Suprapubic skin (tissue), 4 donors: ENCODE data around the gene UMAD1. TPM values are rescaled to one million over a fixed set of nuclear protein-coding genes. Genes with fewer than 3 reads are reported as not detected.

Experiments used
- DNase-seq, 2 donors: peaks; one replicate each; pipeline ENCODE4 v3.0.0-alpha.2; 2019; ENCODE audit warnings: low spot score in 2 of 2
- H3K27ac ChIP-seq: fragments of 200-600 bp; sonication (generic); one replicate; pipeline ENCODE4 v1.5.1; 2019
- H3K27me3 ChIP-seq: fragments of 200-600 bp; sonication (generic); one replicate; pipeline ENCODE4 v1.5.1; 2019
- H3K36me3 ChIP-seq: fragments of 200-600 bp; sonication (generic); one replicate; pipeline ENCODE4 v1.5.1; 2019
- H3K4me1 ChIP-seq: fragments of 200-600 bp; sonication (generic); one replicate; pipeline ENCODE4 v1.5.1; 2019
- H3K4me3 ChIP-seq: fragments of 200-600 bp; sonication (generic); one replicate; pipeline ENCODE4 v1.5.1; 2019; ENCODE audit warnings: mild to moderate bottlenecking
- H3K9me3 ChIP-seq: fragments of 200-600 bp; sonication (generic); one replicate; pipeline ENCODE4 v1.5.1; 2019
- EP300 ChIP-seq: sonication (generic); formaldehyde crosslinking; IDR thresholded peaks from one replicate; pipeline ENCODE4 v1.6.1; 2017; ENCODE audit warnings: antibody characterized with exemption
- POLR2A ChIP-seq, 2 donors: fragments of 450-650 bp; IDR thresholded peaks; one replicate each; pipeline ENCODE4 v1.6.1; 2017; ENCODE audit warnings: antibody characterized with exemption in 2 of 2, mild to moderate bottlenecking in 2 of 2, moderate library complexity in 2 of 2
- POLR2AphosphoS5 ChIP-seq, 3 donors: sonication (generic); formaldehyde crosslinking; IDR thresholded peaks; one replicate each; pipeline ENCODE4 v1.6.1; 2017; ENCODE audit warnings: antibody characterized with exemption in 3 of 3
- WGBS: methylation state at CpG from one replicate; pipeline ENCODE4 v1.1.5; 2018; 5-methylcytosine and 5-hydroxymethylcytosine counted together
- total RNA-seq, 4 donors: library from RNA; depleted of rRNA; stranded (reverse); fragments of >200 nt; gene quantifications; one replicate each; pipeline ENCODE4 v1.1.0, GENCODE V29; 2016
- TF ChIP-seq, protein P1 (sequence below), 2 donors: fragments of 200-600 bp in 1 of 2; fragments of 450-650 bp in 1 of 2; sonication (generic) in 1 of 2; IDR thresholded peaks; one replicate each; pipeline ENCODE4 v1.5.1; 2016 to 2019; ENCODE audit warnings: antibody characterized with exemption in 2 of 2, mild to moderate bottlenecking in 1 of 2, moderate library complexity in 1 of 2

The UMAD1 gene
- total RNA-seq, 4 donors from 2014 or later = 9.3 to 28.9 (median 17.7) TPM

DNA sequence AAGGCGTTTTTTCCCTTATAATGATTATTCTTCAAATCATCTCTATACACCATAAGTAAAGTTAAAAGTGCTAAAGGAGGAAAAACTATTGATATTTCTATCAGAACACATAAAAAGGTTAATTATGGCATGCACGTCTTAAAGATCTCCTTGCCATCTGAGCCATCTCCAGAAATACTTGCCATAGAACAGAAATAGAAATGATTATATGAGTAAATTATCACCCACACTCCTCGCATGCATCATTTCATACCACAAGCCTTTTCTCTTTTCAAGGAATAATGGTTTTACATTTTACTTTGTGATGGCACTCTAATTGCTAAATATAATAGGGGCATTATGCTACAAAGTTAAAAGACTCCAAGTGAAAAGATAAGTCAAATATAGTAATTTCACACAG is 272.4 kb downstream of the UMAD1 start:
- WGBS = 86% methylated on average over 3 of the region's 3 CpGs
- DNase-seq = no peak
- Histone ChIP-seq H3K4me3 (no peak overlapping the region), H3K9me3 (no peaks in the 10 kb centered on the region), H3K27ac (no peak overlapping the region), H3K27me3 (no peaks in the 10 kb centered on the region), H3K36me3 (no peaks in the 10 kb centered on the region), H3K4me1 (no peaks in the 10 kb centered on the region)
- TF ChIP-seq POLR2AphosphoS5 (IDR thresholded peaks at IDR 0.05) (no peak), EP300 (no peak), POLR2A (IDR thresholded peaks at IDR 0.05) (no peak)
- TF ChIP-seq, protein P1, sequence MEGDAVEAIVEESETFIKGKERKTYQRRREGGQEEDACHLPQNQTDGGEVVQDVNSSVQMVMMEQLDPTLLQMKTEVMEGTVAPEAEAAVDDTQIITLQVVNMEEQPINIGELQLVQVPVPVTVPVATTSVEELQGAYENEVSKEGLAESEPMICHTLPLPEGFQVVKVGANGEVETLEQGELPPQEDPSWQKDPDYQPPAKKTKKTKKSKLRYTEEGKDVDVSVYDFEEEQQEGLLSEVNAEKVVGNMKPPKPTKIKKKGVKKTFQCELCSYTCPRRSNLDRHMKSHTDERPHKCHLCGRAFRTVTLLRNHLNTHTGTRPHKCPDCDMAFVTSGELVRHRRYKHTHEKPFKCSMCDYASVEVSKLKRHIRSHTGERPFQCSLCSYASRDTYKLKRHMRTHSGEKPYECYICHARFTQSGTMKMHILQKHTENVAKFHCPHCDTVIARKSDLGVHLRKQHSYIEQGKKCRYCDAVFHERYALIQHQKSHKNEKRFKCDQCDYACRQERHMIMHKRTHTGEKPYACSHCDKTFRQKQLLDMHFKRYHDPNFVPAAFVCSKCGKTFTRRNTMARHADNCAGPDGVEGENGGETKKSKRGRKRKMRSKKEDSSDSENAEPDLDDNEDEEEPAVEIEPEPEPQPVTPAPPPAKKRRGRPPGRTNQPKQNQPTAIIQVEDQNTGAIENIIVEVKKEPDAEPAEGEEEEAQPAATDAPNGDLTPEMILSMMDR (IDR thresholded peaks at IDR 0.05) = no peak

DNA sequence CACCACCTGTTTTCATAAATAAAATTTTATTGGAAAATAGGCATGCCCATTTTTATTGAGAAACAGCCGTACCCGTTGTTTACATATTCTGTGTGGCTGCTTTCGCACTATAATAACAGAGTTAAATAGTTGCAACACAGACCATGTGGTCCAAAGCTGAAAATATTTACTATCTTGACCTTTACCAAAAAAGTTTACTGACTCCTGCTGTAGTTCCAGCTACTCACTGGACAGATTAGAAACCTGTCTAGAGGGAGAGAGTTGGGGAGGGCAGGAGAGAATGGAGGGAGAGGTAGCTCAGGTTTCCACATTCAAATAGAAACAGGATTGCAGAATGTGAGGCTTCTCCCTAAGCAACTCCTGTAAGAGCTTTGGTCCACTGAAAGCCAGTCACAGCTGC is 273.0 kb downstream of the UMAD1 start:
- no peak overlapping the region for H3K4me3 ChIP-seq
- DNase-seq = no peak
- no peaks in the 10 kb centered on the region for H3K4me1 ChIP-seq
- no peaks in the 10 kb centered on the region for H3K9me3 ChIP-seq
- no peaks in the 10 kb centered on the region for H3K36me3 ChIP-seq
- TF ChIP-seq EP300 = no peak
- no peak for TF ChIP-seq POLR2AphosphoS5 (IDR thresholded peaks at IDR 0.05)
- TF ChIP-seq, protein P1 (IDR thresholded peaks at IDR 0.05) = no peak
- TF ChIP-seq POLR2A (IDR thresholded peaks at IDR 0.05) = no peak
- no peak overlapping the region for H3K27ac ChIP-seq
- whole genome bisulfite sequencing = 83% methylated on average over 3 of the region's 3 CpGs
- no peaks in the 10 kb centered on the region for H3K27me3 ChIP-seq

DNA sequence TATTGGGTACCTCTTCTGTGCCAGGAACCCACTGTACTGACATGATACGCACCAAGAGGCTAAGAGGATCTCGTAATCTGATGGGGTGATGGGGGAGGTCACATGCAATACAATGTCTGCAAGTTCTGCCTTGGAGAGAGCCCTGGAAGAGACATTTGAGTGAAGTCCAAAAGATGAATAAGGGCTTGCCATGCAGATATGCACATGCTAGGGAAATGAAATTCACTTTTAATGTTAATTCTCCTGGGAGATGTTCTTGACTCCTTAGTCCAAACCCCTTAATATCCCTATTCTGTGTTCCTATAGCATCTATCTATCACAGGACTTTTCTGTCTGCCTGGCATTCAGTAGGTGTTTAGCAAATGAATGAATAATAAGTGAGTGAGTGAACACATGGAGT is 274.0 kb downstream of the UMAD1 start:
- 100% methylated on average over 2 of the region's 2 CpGs for WGBS
- Histone ChIP-seq H3K4me3 (no peak overlapping the region), H3K27me3 (no peaks in the 10 kb centered on the region), H3K27ac (no peak overlapping the region), H3K4me1 (no peaks in the 10 kb centered on the region), H3K36me3 (no peaks in the 10 kb centered on the region), H3K9me3 (no peaks in the 10 kb centered on the region)
- no peak for DNase-seq
- TF ChIP-seq EP300 (no peak), POLR2AphosphoS5 (IDR thresholded peaks at IDR 0.05) (no peak)
- TF ChIP-seq, protein P1 (IDR thresholded peaks at IDR 0.05) = no peak

DNA sequence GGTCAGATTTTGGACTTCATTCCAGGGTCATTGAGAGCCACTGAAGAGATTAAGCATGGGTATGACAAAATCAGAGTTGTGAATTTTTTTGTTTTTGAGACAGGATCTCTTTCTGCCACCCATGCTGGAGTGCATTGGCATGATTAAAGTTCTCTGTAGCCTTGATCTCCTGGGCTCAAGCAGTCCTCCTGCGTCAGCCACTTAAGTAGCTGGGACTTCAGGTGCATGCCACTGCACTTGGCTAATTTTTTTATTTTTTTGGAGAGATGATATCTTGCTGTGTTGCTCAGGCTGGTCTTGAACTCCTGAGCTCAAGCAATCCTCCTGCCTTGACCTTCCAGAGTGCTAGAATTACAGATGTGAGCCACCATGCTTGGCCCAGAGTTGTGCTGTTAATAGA is 275.5 kb downstream of the UMAD1 start:
- H3K36me3 ChIP-seq = no peaks in the 10 kb centered on the region
- no peaks in the 10 kb centered on the region for H3K27me3 ChIP-seq
- no peak overlapping the region for H3K27ac ChIP-seq
- H3K4me1 ChIP-seq = no peaks in the 10 kb centered on the region
- 94% methylated on average over 1 of the region's 1 CpG for WGBS
- DNase-seq = no peak
- H3K4me3 ChIP-seq = no peak overlapping the region
- TF ChIP-seq, protein P1 (IDR thresholded peaks at IDR 0.05) = no peak
- no peak for TF ChIP-seq POLR2AphosphoS5 (IDR thresholded peaks at IDR 0.05)
- no peak for TF ChIP-seq EP300
- no peak for TF ChIP-seq POLR2A (IDR thresholded peaks at IDR 0.05)
- no peaks in the 10 kb centered on the region for H3K9me3 ChIP-seq

DNA sequence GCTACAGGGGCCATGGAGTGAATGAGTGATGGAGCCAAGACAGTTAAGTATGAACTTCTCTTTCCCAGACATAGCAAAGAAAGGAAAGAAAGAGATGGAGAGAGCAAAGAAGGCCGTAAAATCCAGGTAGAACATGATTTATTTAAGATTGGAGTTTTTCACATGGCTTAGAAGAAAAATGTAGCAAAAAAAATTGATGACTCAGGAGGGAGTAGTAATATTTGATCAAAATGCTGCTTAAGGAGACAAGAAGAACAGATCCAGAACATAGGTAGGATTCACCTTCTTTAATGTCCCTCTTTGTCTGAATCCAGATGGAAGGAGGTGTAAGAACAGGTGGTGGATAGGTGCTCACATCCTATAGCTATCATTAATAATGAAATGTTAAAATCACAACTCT is 277.0 kb downstream of the UMAD1 start:
- Histone ChIP-seq H3K36me3 (no peaks in the 10 kb centered on the region), H3K4me1 (no peaks in the 10 kb centered on the region), H3K27ac (no peak overlapping the region), H3K4me3 (no peak overlapping the region), H3K27me3 (no peaks in the 10 kb centered on the region), H3K9me3 (no peaks in the 10 kb centered on the region)
- no peak for DNase-seq
- TF ChIP-seq POLR2AphosphoS5 (IDR thresholded peaks at IDR 0.05) (no peak), POLR2A (IDR thresholded peaks at IDR 0.05) (no peak), EP300 (no peak)
- TF ChIP-seq, protein P1 (IDR thresholded peaks at IDR 0.05) = no peak
- WGBS = 94% methylated on average over 1 of the region's 1 CpG
